HepG2 (cell line): ENCODE results near the gene RPS6KL1. TPM values are rescaled to one million over a fixed set of nuclear protein-coding genes. Genes with fewer than 3 reads are reported as not detected.

Experiments used
- BRD4 ChIP-seq: sonication (generic); formaldehyde crosslinking; IDR thresholded peaks from 2 replicates; pipeline ENCODE4 v1.4.0; 2020; ENCODE audit warnings: missing genetic modification reagents
- CBX1 ChIP-seq: IDR thresholded peaks from one replicate; pipeline ENCODE4 v1.6.1; 2016; ENCODE audit warnings: antibody characterized with exemption, low read depth
- CTCF ChIP-seq: sonication (generic); formaldehyde crosslinking; IDR thresholded peaks from 2 replicates; pipeline ENCODE4 v1.5.0; 2020; ENCODE audit warnings: mild to moderate bottlenecking, missing genetic modification reagents, moderate library complexity
- E2F2 ChIP-seq: sonication (generic); formaldehyde crosslinking; IDR thresholded peaks from 2 replicates; pipeline ENCODE4 v1.4.0; 2020; ENCODE audit warnings: missing genetic modification reagents, borderline replicate concordance
- ETV5 ChIP-seq: IDR thresholded peaks from 2 replicates; pipeline ENCODE4 v1.6.1; 2018; ENCODE audit warnings: missing biosample characterization, missing genetic modification reagents, inconsistent platforms, borderline replicate concordance
- FOSL1 ChIP-seq: sonication (generic); formaldehyde crosslinking; IDR thresholded peaks from 2 replicates; pipeline ENCODE4 v1.9.0; 2021; ENCODE audit warnings: missing genetic modification reagents, borderline replicate concordance
- GABPB1 ChIP-seq: IDR thresholded peaks from 2 replicates; pipeline ENCODE4 v1.6.1; 2016; ENCODE audit warnings: mild to moderate bottlenecking, missing genetic modification reagents, moderate library complexity, missing compliant biosample characterization
- HES4 ChIP-seq: sonication (generic); formaldehyde crosslinking; IDR thresholded peaks from 2 replicates; pipeline ENCODE4 v1.9.0; 2021; ENCODE audit warnings: mild to moderate bottlenecking, missing genetic modification reagents, borderline replicate concordance
- HNRNPK ChIP-seq: fragments of 200-400 bp; formaldehyde crosslinking; IDR thresholded peaks from 2 replicates; pipeline ENCODE4 v1.6.1; 2018; ENCODE audit warnings: low read length, low read depth, moderate library complexity, mild to moderate bottlenecking; ENCODE audit not compliant: poor library complexity, severe bottlenecking
- JUND ChIP-seq: sonication (generic); formaldehyde crosslinking; IDR thresholded peaks from 2 replicates; pipeline ENCODE4 v1.8.0; 2022; ENCODE audit warnings: mild to moderate bottlenecking, missing genetic modification reagents
- KAT8 ChIP-seq: IDR thresholded peaks from 2 replicates; pipeline ENCODE4 v1.6.1; 2016; ENCODE audit warnings: missing genetic modification reagents, missing compliant biosample characterization
- KDM2A ChIP-seq: sonication (generic); formaldehyde crosslinking; IDR thresholded peaks from 2 replicates; pipeline ENCODE4 v1.4.0; 2020; ENCODE audit warnings: low read depth, missing genetic modification reagents, borderline replicate concordance
- KMT2B ChIP-seq: IDR thresholded peaks from 2 replicates; pipeline ENCODE4 v1.6.1; 2016; ENCODE audit warnings: missing genetic modification reagents, missing compliant biosample characterization
- MAFG ChIP-seq: sonication (generic); formaldehyde crosslinking; IDR thresholded peaks from 2 replicates; pipeline ENCODE4 v1.5.1; 2020; ENCODE audit warnings: mild to moderate bottlenecking, missing genetic modification reagents
- MTA1 ChIP-seq: sonication (generic); formaldehyde crosslinking; IDR thresholded peaks from 2 replicates; pipeline ENCODE4 v1.4.0; 2020; ENCODE audit warnings: missing genetic modification reagents, mild to moderate bottlenecking, borderline replicate concordance
- NCOA2 ChIP-seq: sonication (generic); formaldehyde crosslinking; IDR thresholded peaks from 2 replicates; pipeline ENCODE4 v1.8.0; 2022; ENCODE audit warnings: inconsistent platforms
- PHF20 ChIP-seq: sonication (generic); formaldehyde crosslinking; IDR thresholded peaks from 2 replicates; pipeline ENCODE4 v1.5.0; 2020; ENCODE audit warnings: mild to moderate bottlenecking, missing genetic modification reagents
- POLR2A ChIP-seq, 2 experiments: IDR thresholded peaks; 2 replicates each; pipeline ENCODE4 v1.6.1; 2011; ENCODE audit warnings: low read depth in 2 of 2, low read length in 2 of 2, mild to moderate bottlenecking in 1 of 2, moderate library complexity in 1 of 2; ENCODE audit not compliant: insufficient read depth in 1 of 2
- RBFOX2 ChIP-seq: fragments of 200-400 bp; formaldehyde crosslinking; IDR thresholded peaks from 2 replicates; pipeline ENCODE4 v1.6.1; 2017; ENCODE audit warnings: low read depth, mild to moderate bottlenecking, low read length
- STAT5B ChIP-seq: sonication (generic); formaldehyde crosslinking; IDR thresholded peaks from 2 replicates; pipeline ENCODE4 v1.4.0; 2020; ENCODE audit warnings: missing genetic modification reagents
- ZMYM4 ChIP-seq: sonication (generic); formaldehyde crosslinking; IDR thresholded peaks from 2 replicates; pipeline ENCODE4 v1.8.1; 2023; ENCODE audit warnings: mild to moderate bottlenecking, missing genetic modification reagents
- ZNF10 ChIP-seq: sonication (generic); formaldehyde crosslinking; IDR thresholded peaks from 2 replicates; pipeline ENCODE4 v1.4.0; 2020; ENCODE audit warnings: mild to moderate bottlenecking, low read depth, missing genetic modification reagents, borderline replicate concordance
- ZNF282 ChIP-seq: fragments of 450-650 bp; IDR thresholded peaks from 2 replicates; pipeline ENCODE4 v1.6.1; 2018; ENCODE audit not compliant: partially characterized antibody
- ZNF530 ChIP-seq: sonication (generic); formaldehyde crosslinking; IDR thresholded peaks from 2 replicates; pipeline ENCODE4 v1.5.0; 2020; ENCODE audit warnings: low read depth, mild to moderate bottlenecking, missing genetic modification reagents
- ZNF790 ChIP-seq: sonication (generic); formaldehyde crosslinking; IDR thresholded peaks from 2 replicates; pipeline ENCODE4 v1.8.0; 2022; ENCODE audit warnings: missing genetic modification reagents, mild to moderate bottlenecking, borderline replicate concordance
- ZSCAN20 ChIP-seq: sonication (generic); formaldehyde crosslinking; IDR thresholded peaks from 2 replicates; pipeline ENCODE4 v1.4.0; 2020; ENCODE audit warnings: missing genetic modification reagents, mild to moderate bottlenecking, borderline replicate concordance
- polyA plus RNA-seq, 8 experiments: library from polyadenylated mRNA; depleted of rRNA in 3 of 8; stranded (reverse) in 7 of 8; unstranded in 1 of 8; fragments of >200 nt; fragmentation: Illumina TruSeq in 4 of 8; extraction: Trizol in 4 of 8; gene quantifications; 2 replicates each; pipeline versions ENCODE4 v1.2.1 to v1.2.3, GENCODE V29; 2011 to 2016; ENCODE audit warnings: low read depth in 4 of 8, missing spikeins in 1 of 8, mixed read lengths in 1 of 8; ENCODE audit not compliant: insufficient read depth in 1 of 8
- total RNA-seq, 5 experiments: library from RNA; depleted of rRNA; stranded (reverse); fragments of >200 nt; fragmentation: Illumina TruSeq; extraction: Trizol; gene quantifications; 2 replicates each; pipeline ENCODE4 v1.2.3, GENCODE V29; 2016; ENCODE audit warnings: low read depth in 1 of 5
- TF ChIP-seq, protein P1 (sequence below): IDR thresholded peaks from 2 replicates; pipeline ENCODE4 v1.6.1; 2012; ENCODE audit warnings: inconsistent platforms
- TF ChIP-seq, protein P2 (sequence below): IDR thresholded peaks from 2 replicates; pipeline ENCODE4 v1.6.1; 2016

The RPS6KL1 gene
- total and polyA plus RNA-seq, 2 of the 13 experiments (the other 11 are each of a cell fraction or from before 2014, with no cell fraction given), result 6.5 to 11.5 TPM

DNA sequence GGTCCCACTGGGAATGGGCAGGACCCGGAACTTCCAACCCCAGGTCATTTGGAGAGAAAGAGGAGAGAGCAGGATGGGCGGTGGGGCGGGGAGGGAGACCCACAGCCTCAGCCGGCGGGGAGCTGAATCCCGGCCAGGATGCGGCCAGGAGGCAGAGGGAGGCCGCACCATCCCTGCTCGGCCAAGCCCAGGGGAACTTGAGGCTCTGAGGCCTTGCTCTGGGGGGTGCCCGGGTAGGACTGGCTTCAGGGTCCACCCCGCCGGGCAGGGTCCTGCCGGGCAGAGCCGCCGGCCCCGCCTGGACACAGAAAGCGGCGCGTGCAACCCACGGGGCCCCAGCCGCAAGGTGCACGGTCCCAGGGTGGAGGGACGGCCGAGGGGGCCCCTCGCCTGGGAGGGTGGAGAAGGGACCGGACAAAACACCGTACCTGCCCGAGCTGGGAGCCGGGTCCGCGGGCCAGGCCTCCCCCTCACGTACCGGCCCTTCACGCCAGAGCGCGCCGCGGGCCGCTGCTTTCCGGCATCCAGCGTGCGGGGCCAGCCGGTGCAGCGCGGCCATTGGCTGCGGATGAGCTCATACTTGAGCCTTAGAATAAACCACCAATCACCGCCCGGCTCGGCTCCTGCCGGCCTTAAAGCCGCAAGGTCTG is at the start of gene RPS6KL1 (continued):
- TF ChIP-seq KDM2A (CRISPR knock-in tag), result peak; percentile 73; the same call in 1 of the 2 replicates
- TF ChIP-seq ZSCAN20 (CRISPR knock-in tag), result 0 out of 2 replicates have a peak, but pooled peaks have one; percentile 35
- TF ChIP-seq MAFG, result no peak
- TF ChIP-seq MTA1 (CRISPR knock-in tag), result no peak
- TF ChIP-seq ETV5 (CRISPR knock-in tag), result peak; percentile 19; the same call in 1 of the 2 replicates
- TF ChIP-seq HES4 (CRISPR knock-in tag), result no peak
- TF ChIP-seq CTCF (CRISPR knock-in tag), result peak; percentile 25; the same call in 1 of the 2 replicates
- TF ChIP-seq E2F2 (CRISPR knock-in tag), result 0 out of 2 replicates have a peak, but pooled peaks have one; percentile 24
- TF ChIP-seq, protein P1, sequence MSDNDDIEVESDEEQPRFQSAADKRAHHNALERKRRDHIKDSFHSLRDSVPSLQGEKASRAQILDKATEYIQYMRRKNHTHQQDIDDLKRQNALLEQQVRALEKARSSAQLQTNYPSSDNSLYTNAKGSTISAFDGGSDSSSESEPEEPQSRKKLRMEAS, result peak; percentile 80; the same call in 1 of the 2 replicates
- peak; percentile 77 for TF ChIP-seq HNRNPK
- TF ChIP-seq NCOA2 (CRISPR knock-in tag), result no peak
- TF ChIP-seq KMT2B (CRISPR knock-in tag), result peak; percentile 64; the same call in 1 of the 2 replicates
- peak; percentile 75 for TF ChIP-seq RBFOX2
- TF ChIP-seq PHF20 (CRISPR knock-in tag), result peak; percentile 70
- TF ChIP-seq STAT5B (CRISPR knock-in tag), result no peak
- no peak for TF ChIP-seq BRD4
- TF ChIP-seq POLR2A (IDR thresholded peaks at IDR 0.05; ENCODE audit: insufficient read depth in 1 of 2, low read depth in 2 of 2, low read length in 2 of 2), result peak; percentile 69 to 73
- TF ChIP-seq ZNF530 (CRISPR knock-in tag), result no peak
- TF ChIP-seq GABPB1 (CRISPR knock-in tag), result peak; percentile 85; the same call in 1 of the 2 replicates
- TF ChIP-seq JUND, result peak; percentile 64
- no peak for TF ChIP-seq CBX1
- peak; percentile 62; the same call in 1 of the 2 replicates for TF ChIP-seq ZMYM4
- TF ChIP-seq ZNF282, result no peak
- no peak for TF ChIP-seq ZNF10 (CRISPR knock-in tag)
- TF ChIP-seq, protein P2, sequence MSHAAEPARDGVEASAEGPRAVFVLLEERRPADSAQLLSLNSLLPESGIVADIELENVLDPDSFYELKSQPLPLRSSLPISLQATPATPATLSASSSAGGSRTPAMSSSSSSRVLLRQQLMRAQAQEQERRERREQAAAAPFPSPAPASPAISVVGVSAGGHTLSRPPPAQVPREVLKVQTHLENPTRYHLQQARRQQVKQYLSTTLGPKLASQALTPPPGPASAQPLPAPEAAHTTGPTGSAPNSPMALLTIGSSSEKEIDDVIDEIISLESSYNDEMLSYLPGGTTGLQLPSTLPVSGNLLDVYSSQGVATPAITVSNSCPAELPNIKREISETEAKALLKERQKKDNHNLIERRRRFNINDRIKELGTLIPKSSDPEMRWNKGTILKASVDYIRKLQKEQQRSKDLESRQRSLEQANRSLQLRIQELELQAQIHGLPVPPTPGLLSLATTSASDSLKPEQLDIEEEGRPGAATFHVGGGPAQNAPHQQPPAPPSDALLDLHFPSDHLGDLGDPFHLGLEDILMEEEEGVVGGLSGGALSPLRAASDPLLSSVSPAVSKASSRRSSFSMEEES (CRISPR knock-in tag), result no peak
- peak; percentile 72 for TF ChIP-seq KAT8 (CRISPR knock-in tag)
- no peak for TF ChIP-seq FOSL1 (CRISPR knock-in tag)
- TF ChIP-seq ZNF790, result no peak
